Parathyroid adenoma (tissue), 2 donors: ENCODE measurements around the gene DTWD2.
"Not testable (repeated sequence)": the region's sequence is repeated elsewhere in the genome, so short reads cannot be mapped to it uniquely, and the experiment has no call there.

Source experiments
- H2AFZ ChIP-seq: fragments of 300-600 bp; sonication (generic); one replicate; pipeline ENCODE4 v1.7.0; 2017; ENCODE audit warnings: antibody characterized with exemption, mild to moderate bottlenecking
- H3K27ac ChIP-seq: fragments of 300-600 bp; sonication (generic); one replicate; pipeline ENCODE4 v1.7.0; 2017
- H3K27me3 ChIP-seq: fragments of 300-600 bp; sonication (generic); one replicate; pipeline ENCODE4 v1.7.0; 2017; ENCODE audit warnings: low read length; ENCODE audit not compliant: control insufficient read depth, insufficient read depth
- H3K36me3 ChIP-seq: fragments of 300-600 bp; sonication (generic); one replicate; pipeline ENCODE4 v1.7.0; 2017; ENCODE audit warnings: low read length; ENCODE audit not compliant: control insufficient read depth, insufficient read depth
- H3K4me1 ChIP-seq: fragments of 300-600 bp; sonication (generic); one replicate; pipeline ENCODE4 v1.7.0; 2017; ENCODE audit warnings: control low read depth
- H3K4me2 ChIP-seq: fragments of 300-600 bp; sonication (generic); one replicate; pipeline ENCODE4 v1.7.0; 2017; ENCODE audit warnings: low read length
- H3K4me3 ChIP-seq: fragments of 300-600 bp; sonication (generic); one replicate; pipeline ENCODE4 v1.7.0; 2017; ENCODE audit warnings: low read depth, low read length
- H3K79me2 ChIP-seq: fragments of 300-600 bp; sonication (generic); one replicate; pipeline ENCODE4 v1.7.0; 2017; ENCODE audit warnings: control low read depth
- H3K9ac ChIP-seq: fragments of 300-600 bp; sonication (generic); one replicate; pipeline ENCODE4 v1.7.0; 2017; ENCODE audit warnings: mild to moderate bottlenecking
- H3K9me3 ChIP-seq: fragments of 300-600 bp; sonication (generic); one replicate; pipeline ENCODE4 v1.7.0; 2017; ENCODE audit warnings: low read length; ENCODE audit not compliant: control insufficient read depth
- CTCF ChIP-seq: fragments of 300-600 bp; sonication (generic); IDR thresholded peaks from one replicate; pipeline ENCODE4 v1.7.0; 2017; ENCODE audit warnings: antibody characterized with exemption, mild to moderate bottlenecking
- donor health status: primary hyperparathyroidism.

Gene DTWD2

GRCh38 chr5:118963169-118963568, 25.2 kb downstream of the DTWD2 start:
- Histone ChIP-seq H3K4me2 (no peak overlapping the region), H3K36me3 (no peaks in the 10 kb centered on the region), H3K4me1 (peaks cover 5% of the 10 kb centered on the region), H2AFZ (no peak overlapping the region), H3K9ac (no peak overlapping the region), H3K9me3 (no peaks in the 10 kb centered on the region), H3K4me3 (no peak overlapping the region), H3K27ac (no peak overlapping the region), H3K79me2 (no peaks in the 10 kb centered on the region), H3K27me3 (no peaks in the 10 kb centered on the region)
- TF ChIP-seq CTCF = no peak

- Histone ChIP-seq H2AFZ (no peak overlapping the region), H3K4me2 (no peak overlapping the region), H3K27me3 (no peaks in the 10 kb centered on the region), H3K4me3 (no peak overlapping the region), H3K9me3 (no peaks in the 10 kb centered on the region), H3K9ac (no peak overlapping the region), H3K36me3 (no peaks in the 10 kb centered on the region), H3K27ac (no peak overlapping the region), H3K4me1 (no peaks in the 10 kb centered on the region), H3K79me2 (no peaks in the 10 kb centered on the region)
- no peak for TF ChIP-seq CTCF
Measured at GRCh38 chr5:118960557-118960956, 27.8 kb downstream of the DTWD2 start.

GRCh38 chr5:118956727-118957126, 31.6 kb downstream of the DTWD2 start:
- Histone ChIP-seq H3K36me3 (no peaks in the 10 kb centered on the region), H3K27ac (no peak overlapping the region), H3K9ac (no peak overlapping the region), H2AFZ (no peak overlapping the region), H3K4me3 (no peak overlapping the region), H3K9me3 (no peaks in the 10 kb centered on the region), H3K79me2 (no peaks in the 10 kb centered on the region), H3K27me3 (no peaks in the 10 kb centered on the region), H3K4me1 (no peaks in the 10 kb centered on the region), H3K4me2 (no peak overlapping the region)
- TF ChIP-seq CTCF = no peak

- H3K4me3 ChIP-seq = no peak overlapping the region
- no peak overlapping the region for H3K9ac ChIP-seq
- no peak for TF ChIP-seq CTCF
- no peak overlapping the region for H2AFZ ChIP-seq
- H3K4me1 ChIP-seq = no peaks in the 10 kb centered on the region
- H3K9me3 ChIP-seq = no peaks in the 10 kb centered on the region
- no peaks in the 10 kb centered on the region for H3K27me3 ChIP-seq
- H3K36me3 ChIP-seq = no peaks in the 10 kb centered on the region
- no peak overlapping the region for H3K4me2 ChIP-seq
- no peaks in the 10 kb centered on the region for H3K79me2 ChIP-seq
- H3K27ac ChIP-seq = no peak overlapping the region
Measured at GRCh38 chr5:118953652-118954005, 34.7 kb downstream of the DTWD2 start.

- Histone ChIP-seq H2AFZ (no peak overlapping the region), H3K4me2 (no peak overlapping the region), H3K4me1 (no peaks in the 10 kb centered on the region), H3K27me3 (no peaks in the 10 kb centered on the region), H3K9me3 (no peaks in the 10 kb centered on the region), H3K4me3 (no peak overlapping the region), H3K27ac (no peak overlapping the region), H3K79me2 (no peaks in the 10 kb centered on the region), H3K9ac (no peak overlapping the region), H3K36me3 (no peaks in the 10 kb centered on the region)
- TF ChIP-seq CTCF = no peak
Measured at GRCh38 chr5:118952992-118953651, 35.2 kb downstream of the DTWD2 start.

- H3K4me2 ChIP-seq, H3K27ac ChIP-seq, H3K4me3 ChIP-seq, H3K9ac ChIP-seq, H3K4me1 ChIP-seq, H3K9me3 ChIP-seq, H3K36me3 ChIP-seq, H3K79me2 ChIP-seq, H2AFZ ChIP-seq, H3K27me3 ChIP-seq: not testable (repeated sequence)
Measured at GRCh38 chr5:118952306-118952705, 36.0 kb downstream of the DTWD2 start.

DNA sequence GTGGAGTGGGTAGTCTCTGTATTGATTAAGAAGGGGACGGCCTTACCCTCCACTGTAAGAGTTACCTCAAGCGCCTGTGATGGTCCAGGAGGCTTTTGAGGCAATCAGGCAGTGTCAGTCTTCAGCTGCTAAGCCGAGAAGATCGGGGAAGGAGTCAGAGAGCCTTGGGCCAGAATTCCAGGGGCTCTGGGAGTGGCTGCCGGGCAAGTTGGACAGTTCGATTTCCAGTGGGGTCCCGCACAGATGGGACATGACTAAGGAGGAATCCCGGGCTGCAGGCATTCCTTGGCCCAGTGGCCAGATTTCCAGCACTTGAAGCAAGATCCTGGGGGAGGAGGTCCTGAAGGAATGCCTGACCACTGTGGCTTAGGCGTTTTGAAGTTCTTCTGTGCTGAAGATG, 38.0 kb downstream of the DTWD2 start:
- not testable (repeated sequence) for H3K4me1 ChIP-seq, H2AFZ ChIP-seq, H3K9me3 ChIP-seq, H3K4me3 ChIP-seq, H3K79me2 ChIP-seq, H3K27me3 ChIP-seq, H3K4me2 ChIP-seq, H3K27ac ChIP-seq, H3K36me3 ChIP-seq, H3K9ac ChIP-seq
